Effector memory CD4-positive, alpha-beta T cell (primary cell): Measurements from ENCODE around the gene FOXP2.

Experiments
- DNase-seq, 3 donors: peaks; one replicate each; pipeline ENCODE4 v3.0.0-alpha.2; 2020
- H3K27ac ChIP-seq: 2 replicates; pipeline ENCODE4 v1.7.0; 2013; ENCODE audit warnings: mild to moderate bottlenecking, low read length, moderate library complexity; ENCODE audit not compliant: insufficient read depth, poor library complexity, severe bottlenecking
- H3K27me3 ChIP-seq: replicated peaks from 2 replicates; pipeline ENCODE4 v1.7.0; 2013; ENCODE audit warnings: mild to moderate bottlenecking, low read length; ENCODE audit not compliant: insufficient read depth, control insufficient read depth, poor library complexity, severe bottlenecking
- H3K36me3 ChIP-seq: 2 replicates; pipeline ENCODE4 v1.7.0; 2013; ENCODE audit warnings: mild to moderate bottlenecking, low read length, moderate library complexity; ENCODE audit not compliant: control insufficient read depth, insufficient read depth
- H3K4me1 ChIP-seq: 2 replicates; pipeline ENCODE4 v1.7.0; 2013; ENCODE audit warnings: low read length, mild to moderate bottlenecking; ENCODE audit not compliant: control insufficient read depth, insufficient read depth, poor library complexity, severe bottlenecking
- H3K4me3 ChIP-seq: 2 replicates; pipeline ENCODE4 v1.7.0; 2013; ENCODE audit warnings: low read length, low read depth, mild to moderate bottlenecking; ENCODE audit not compliant: insufficient read depth, poor library complexity, severe bottlenecking
- H3K9me3 ChIP-seq: 2 replicates; pipeline ENCODE4 v1.7.0; 2013; ENCODE audit warnings: mild to moderate bottlenecking, low read length, moderate library complexity; ENCODE audit not compliant: control insufficient read depth

FOXP2 gene

DNA sequence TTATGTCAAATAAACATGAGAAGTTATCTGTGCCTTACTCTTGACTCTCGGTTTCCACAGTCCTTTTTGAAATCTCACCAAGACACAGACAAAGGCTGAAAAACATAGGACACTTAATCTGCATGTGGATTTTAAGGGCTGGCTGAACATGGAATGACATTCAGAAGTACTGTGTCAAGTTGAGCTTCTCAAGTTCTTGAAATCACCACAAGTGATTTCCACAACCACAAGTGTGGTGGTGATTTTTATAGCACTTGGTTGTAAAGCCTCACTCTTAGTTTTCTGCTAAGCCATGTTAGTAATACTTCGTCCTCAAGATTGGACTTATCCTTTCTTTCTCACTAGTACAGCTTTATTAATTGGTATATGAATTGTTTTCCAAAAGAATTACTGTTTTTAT, 29.6 kb downstream of the FOXP2 start:
- no peak for DNase-seq
- no peaks in the 10 kb centered on the region for H3K4me1 ChIP-seq

DNA sequence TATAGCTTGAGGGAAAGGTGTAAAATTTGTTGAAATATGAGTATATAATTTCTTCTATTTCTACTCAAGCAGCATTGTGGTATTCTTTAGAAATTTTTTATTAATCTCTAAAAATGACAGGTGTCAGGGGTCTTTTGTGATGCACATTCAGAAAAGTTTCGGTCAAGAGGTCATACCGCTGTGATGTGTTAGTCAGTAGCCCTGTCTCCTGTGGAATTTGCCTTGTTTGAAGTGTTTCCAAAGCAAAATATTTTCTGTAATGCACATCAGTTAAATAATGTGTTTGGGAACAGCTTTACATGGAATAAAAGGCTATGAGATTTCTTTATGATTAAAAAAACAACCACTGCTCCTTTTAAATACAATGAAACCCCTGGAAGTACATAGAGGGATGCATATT, 35.8 kb downstream of the FOXP2 start:
- H3K27ac ChIP-seq, result no peak overlapping the region
- no peak overlapping the region for H3K4me3 ChIP-seq
- H3K36me3 ChIP-seq, result no peaks in the 10 kb centered on the region
- H3K4me1 ChIP-seq, result no peaks in the 10 kb centered on the region
- no peaks in the 10 kb centered on the region for H3K9me3 ChIP-seq
- no peaks in the 10 kb centered on the region for H3K27me3 ChIP-seq
- no peak for DNase-seq

More for the DNA sequence above, 29.6 kb downstream of the FOXP2 start:
- Histone ChIP-seq H3K36me3 (no peaks in the 10 kb centered on the region), H3K9me3 (no peaks in the 10 kb centered on the region), H3K27ac (no peak overlapping the region), H3K27me3 (no peaks in the 10 kb centered on the region), H3K4me3 (no peak overlapping the region)

DNA sequence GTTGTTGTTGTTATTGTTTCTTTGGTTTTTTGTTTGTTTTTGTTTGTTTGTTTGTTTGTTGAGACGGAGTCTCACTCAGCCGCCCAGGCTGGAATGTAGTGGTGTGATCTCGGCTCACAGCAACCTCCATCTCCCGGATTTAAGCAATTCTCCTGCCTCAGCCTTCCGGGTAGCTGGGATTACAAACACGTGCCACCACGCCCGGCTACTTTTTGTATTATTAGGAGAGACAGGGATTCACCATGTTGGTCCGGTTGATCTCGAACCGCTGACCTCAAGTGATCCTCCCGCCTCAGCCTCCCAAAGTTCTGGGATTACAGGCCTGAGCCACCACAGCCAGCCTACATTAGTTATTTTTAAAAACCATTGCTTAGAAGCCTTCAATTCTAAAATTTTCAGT, 45.0 kb downstream of the FOXP2 start:
- Histone ChIP-seq H3K36me3 (no peaks in the 10 kb centered on the region), H3K4me3 (no peak overlapping the region), H3K9me3 (no peaks in the 10 kb centered on the region), H3K27ac (no peak overlapping the region), H3K27me3 (no peaks in the 10 kb centered on the region), H3K4me1 (no peaks in the 10 kb centered on the region)
- no peak for DNase-seq

DNA sequence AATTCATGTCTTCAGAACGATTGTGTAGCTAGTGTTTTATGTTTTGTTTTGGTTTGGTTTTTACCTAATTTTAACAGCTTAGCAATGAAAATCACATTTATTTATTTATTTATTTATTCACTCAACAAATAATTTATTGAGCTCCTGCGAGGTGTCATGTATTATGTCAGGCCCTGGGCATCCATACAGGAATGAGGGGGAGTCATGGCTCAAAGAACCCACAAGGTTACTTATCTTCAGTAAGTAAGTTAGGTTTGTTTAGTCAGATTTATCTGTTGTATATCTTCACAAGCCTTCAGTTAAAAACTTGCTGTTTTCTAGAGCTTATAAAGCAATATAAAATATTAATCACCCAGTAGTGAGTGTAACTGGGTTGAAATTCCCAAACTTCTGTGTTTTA, 45.4 kb downstream of the FOXP2 start:
- no peaks in the 10 kb centered on the region for H3K36me3 ChIP-seq
- H3K4me1 ChIP-seq, result no peaks in the 10 kb centered on the region
- H3K27me3 ChIP-seq, result no peaks in the 10 kb centered on the region
- no peak overlapping the region for H3K27ac ChIP-seq
- H3K4me3 ChIP-seq, result no peak overlapping the region
- no peaks in the 10 kb centered on the region for H3K9me3 ChIP-seq
- no peak for DNase-seq

DNA sequence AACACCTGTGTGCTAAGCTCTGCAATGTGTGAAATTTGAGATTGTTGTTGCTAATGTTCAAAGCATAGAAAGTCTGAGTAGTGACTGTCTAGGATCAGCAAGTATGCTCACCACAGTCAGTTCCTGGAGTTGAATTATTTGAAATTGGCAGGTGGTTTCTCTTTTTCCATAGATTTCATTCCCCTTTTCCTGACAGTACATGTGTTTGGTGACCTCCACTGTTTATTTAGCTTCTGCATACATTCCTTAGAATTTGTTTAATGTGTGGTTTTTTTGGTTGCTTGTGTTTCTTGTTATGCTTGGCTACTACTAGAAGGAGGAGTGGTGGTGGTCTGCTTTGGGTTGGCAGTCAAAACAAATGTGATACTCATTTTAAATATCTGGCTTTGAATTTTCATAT, 52.3 kb downstream of the FOXP2 start:
- Histone ChIP-seq H3K27ac (no peak overlapping the region), H3K36me3 (no peaks in the 10 kb centered on the region), H3K4me3 (no peak overlapping the region), H3K27me3 (no peaks in the 10 kb centered on the region), H3K4me1 (no peaks in the 10 kb centered on the region), H3K9me3 (no peaks in the 10 kb centered on the region)
- no peak for DNase-seq

DNA sequence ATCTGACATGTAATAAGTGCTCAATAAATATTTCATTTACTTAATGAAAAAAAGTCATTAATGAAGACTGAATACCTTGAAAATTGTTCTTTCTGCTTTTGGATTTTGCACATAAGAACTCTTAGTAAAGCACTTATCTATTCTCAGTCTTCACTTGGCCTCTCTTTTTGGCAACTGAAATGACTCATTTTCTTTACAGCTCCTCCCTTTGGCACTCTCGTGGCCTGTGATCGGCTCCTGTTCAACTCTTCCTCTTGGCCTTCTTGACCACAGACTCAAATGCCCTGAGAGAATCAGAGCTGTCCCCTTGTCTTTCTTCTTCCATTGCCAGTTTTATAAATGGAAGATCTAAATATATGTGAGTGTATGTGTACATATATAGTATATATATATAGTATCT, 54.2 kb downstream of the FOXP2 start:
- no peak overlapping the region for H3K4me3 ChIP-seq
- H3K36me3 ChIP-seq, result no peaks in the 10 kb centered on the region
- H3K4me1 ChIP-seq, result no peaks in the 10 kb centered on the region
- no peaks in the 10 kb centered on the region for H3K9me3 ChIP-seq
- H3K27me3 ChIP-seq, result no peaks in the 10 kb centered on the region
- no peak for DNase-seq
- H3K27ac ChIP-seq, result no peak overlapping the region

DNA sequence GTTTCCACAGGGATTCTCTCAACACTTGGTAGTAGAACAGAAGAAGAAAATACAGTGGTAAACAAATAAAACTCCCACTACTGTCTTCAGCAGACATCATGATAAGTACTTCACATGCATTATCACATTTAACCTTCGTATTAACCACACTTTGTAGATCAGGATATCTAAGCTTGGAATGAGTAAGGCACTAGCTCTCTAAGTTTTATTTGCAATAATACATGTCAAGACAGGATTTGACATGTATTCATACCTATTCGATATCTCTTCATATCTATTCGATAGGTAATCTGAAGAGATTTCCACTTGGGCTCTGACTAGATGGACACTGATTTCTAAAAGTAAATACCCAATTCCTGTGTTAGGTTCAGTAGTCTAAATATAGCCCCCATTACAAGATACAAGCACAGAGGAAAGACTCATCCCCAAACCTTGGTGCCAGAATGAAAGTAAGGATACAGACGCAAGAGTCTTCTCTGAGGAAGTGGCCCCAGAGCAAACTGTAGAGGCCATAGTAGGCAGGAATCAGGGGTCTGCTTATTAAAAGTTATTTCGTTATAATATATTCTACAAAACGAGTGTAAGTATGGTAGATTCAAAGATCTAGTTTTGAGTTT, 58.4 kb downstream of the FOXP2 start:
- no peak for DNase-seq
- Histone ChIP-seq H3K27me3 (no peaks in the 10 kb centered on the region), H3K4me3 (no peak overlapping the region), H3K4me1 (no peaks in the 10 kb centered on the region), H3K9me3 (no peaks in the 10 kb centered on the region), H3K27ac (no peak overlapping the region), H3K36me3 (no peaks in the 10 kb centered on the region)

DNA sequence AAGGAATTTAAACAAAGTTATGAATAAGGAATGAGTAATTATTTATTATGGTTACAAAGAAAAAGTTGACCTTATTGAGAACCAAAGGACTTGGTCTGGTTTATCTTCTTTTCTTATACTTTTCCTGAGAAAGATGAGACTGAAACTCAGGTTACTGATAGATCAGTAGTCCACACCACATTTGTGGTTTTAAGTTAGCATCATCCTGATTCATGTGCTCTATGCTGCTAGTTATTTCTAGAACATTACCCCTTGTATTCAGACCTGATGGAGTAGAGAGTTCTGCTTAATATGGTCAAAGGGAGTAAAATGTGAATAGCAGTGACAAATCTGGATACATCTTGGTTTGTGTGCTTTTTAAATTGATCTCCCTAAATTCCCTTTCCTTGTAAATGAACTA, 63.8 kb downstream of the FOXP2 start:
- Histone ChIP-seq H3K9me3 (no peaks in the 10 kb centered on the region), H3K27ac (no peak overlapping the region), H3K27me3 (no peaks in the 10 kb centered on the region), H3K4me1 (no peaks in the 10 kb centered on the region), H3K36me3 (no peaks in the 10 kb centered on the region), H3K4me3 (no peak overlapping the region)
- no peak for DNase-seq

DNA sequence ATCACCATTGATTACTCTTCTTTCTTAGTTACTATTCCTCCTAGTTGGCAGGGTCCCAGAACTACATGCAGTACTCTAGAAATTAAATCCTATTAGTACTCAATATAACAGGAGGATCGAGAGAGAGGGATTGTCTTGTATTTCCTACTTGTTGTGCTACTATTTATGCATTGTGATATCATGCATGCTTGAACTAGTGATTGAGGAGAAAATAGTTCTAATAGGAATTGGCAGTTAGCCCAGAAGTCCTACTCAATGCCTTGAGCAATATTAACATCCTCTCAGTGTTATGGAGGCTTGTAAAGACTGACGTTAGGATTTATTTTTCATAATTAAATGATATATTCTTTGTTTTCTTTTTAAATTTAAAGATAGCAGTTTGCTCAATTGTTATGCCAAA, 67.4 kb downstream of the FOXP2 start:
- Histone ChIP-seq H3K27ac (no peak overlapping the region), H3K36me3 (no peaks in the 10 kb centered on the region), H3K4me1 (no peaks in the 10 kb centered on the region), H3K9me3 (no peaks in the 10 kb centered on the region), H3K27me3 (no peaks in the 10 kb centered on the region), H3K4me3 (no peak overlapping the region)
- DNase-seq, result no peak

DNA sequence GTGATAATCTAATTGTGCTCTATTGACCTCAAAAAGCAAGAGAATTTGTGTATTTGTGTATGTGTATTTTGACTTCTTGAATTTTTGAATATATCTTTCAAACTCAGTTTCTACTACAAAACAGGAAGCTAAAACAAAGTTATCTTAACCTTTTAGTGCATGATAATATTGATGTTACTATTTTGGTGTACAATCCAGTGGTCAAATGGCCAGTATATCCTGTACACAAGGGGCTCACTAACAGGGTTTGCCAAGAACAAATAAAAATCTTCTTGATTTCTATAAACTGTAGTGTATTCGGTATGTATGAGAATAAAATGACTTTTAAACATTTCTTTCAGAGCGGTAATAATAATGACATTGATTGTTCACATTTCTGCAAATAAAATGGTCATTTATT, 69.6 kb downstream of the FOXP2 start:
- DNase-seq, result no peak

DNA sequence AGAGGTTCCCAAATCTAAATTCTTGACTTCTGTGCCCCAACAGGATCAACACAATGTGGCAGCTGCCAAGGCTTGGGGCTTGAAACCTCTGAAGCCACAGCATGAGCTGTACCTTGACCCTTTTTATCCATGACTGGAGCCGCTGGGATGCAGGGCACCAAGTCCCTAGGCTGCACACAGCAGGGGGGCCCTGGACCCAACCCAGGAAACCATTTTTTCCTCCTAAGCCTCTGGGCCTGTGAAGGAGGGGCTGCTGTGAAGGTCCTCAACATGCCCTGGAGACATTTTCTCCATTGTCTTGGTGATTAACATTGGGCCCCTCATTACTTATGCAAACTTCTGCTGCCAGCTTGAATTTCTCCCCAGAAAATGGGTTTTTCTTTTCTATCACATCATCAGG, 72.6 kb downstream of the FOXP2 start:
- no peaks in the 10 kb centered on the region for H3K27me3 ChIP-seq
- no peak for DNase-seq
- H3K9me3 ChIP-seq, result no peaks in the 10 kb centered on the region
- H3K27ac ChIP-seq, result no peak overlapping the region
- H3K4me1 ChIP-seq, result no peaks in the 10 kb centered on the region
- H3K4me3 ChIP-seq, result no peak overlapping the region
- no peaks in the 10 kb centered on the region for H3K36me3 ChIP-seq

More for the DNA sequence above, 69.6 kb downstream of the FOXP2 start:
- Histone ChIP-seq H3K27ac (no peak overlapping the region), H3K27me3 (no peaks in the 10 kb centered on the region), H3K9me3 (no peaks in the 10 kb centered on the region), H3K36me3 (no peaks in the 10 kb centered on the region), H3K4me3 (no peak overlapping the region), H3K4me1 (no peaks in the 10 kb centered on the region)
